Fibroblast of the aortic adventitia (primary cell): ENCODE data around the gene EPB41L3. TPM values are rescaled to one million over a fixed set of nuclear protein-coding genes. Genes with fewer than 3 reads are reported as not detected.
A peak's percentile ranks its signal among the peaks of the same experiment; 100 is the strongest.

Experiments used
- DNase-seq: peaks from one replicate; pipeline ENCODE4 v3.0.0-alpha.2; 2010; ENCODE audit warnings: low read depth
- H3K4me3 ChIP-seq: 2 replicates; pipeline ENCODE4 v1.5.1; 2011; ENCODE audit warnings: low read depth, mild to moderate bottlenecking, control low read depth, low read length, moderate library complexity
- CTCF ChIP-seq: IDR thresholded peaks from 2 replicates; pipeline ENCODE4 v1.5.1; 2011; ENCODE audit warnings: mild to moderate bottlenecking, low read length, control low read depth, inconsistent platforms; ENCODE audit not compliant: insufficient read depth
- total RNA-seq: library from RNA; depleted of rRNA; stranded (reverse); fragments of >200 nt; gene quantifications from 2 replicates; pipeline ENCODE4 v1.2.3, GENCODE V29; 2012; ENCODE audit warnings: low replicate concordance

The EPB41L3 gene
- total RNA-seq, 1 donor, result 28.0 TPM

- DNase-seq, result peak; percentile 69
- peak; percentile 73 for TF ChIP-seq CTCF
- no peak overlapping the region for H3K4me3 ChIP-seq
Observed at GRCh38 chr18:5546660-5547059, 2.9 kb upstream of the EPB41L3 start.

- H3K4me3 ChIP-seq, result peak overlapping the region; percentile 64
Observed at GRCh38 chr18:5543036-5543680, 639 bp downstream of the EPB41L3 start.

GRCh38 chr18:5542515-5543035 lies 1.2 kb downstream of the EPB41L3 start:
- H3K4me3 ChIP-seq, result peak overlapping the region; percentile 64
- DNase-seq, result peak; percentile 37
- TF ChIP-seq CTCF, result no peak

More at GRCh38 chr18:5543036-5543680, 639 bp downstream of the EPB41L3 start:
- no peak for DNase-seq
- no peak for TF ChIP-seq CTCF

GRCh38 chr18:5541644-5542043 lies 2.2 kb downstream of the EPB41L3 start:
- no peak overlapping the region for H3K4me3 ChIP-seq
- no peak for TF ChIP-seq CTCF
- DNase-seq, result no peak

GRCh38 chr18:5539391-5539790 lies 4.4 kb downstream of the EPB41L3 start:
- DNase-seq, result no peak
- no peak overlapping the region for H3K4me3 ChIP-seq
- TF ChIP-seq CTCF, result no peak

GRCh38 chr18:5538544-5538943 lies 5.3 kb downstream of the EPB41L3 start:
- no peak for TF ChIP-seq CTCF
- no peak for DNase-seq
- no peak overlapping the region for H3K4me3 ChIP-seq

- DNase-seq, result no peak
- TF ChIP-seq CTCF, result no peak
- no peak overlapping the region for H3K4me3 ChIP-seq
Observed at GRCh38 chr18:5537860-5538259, 5.9 kb downstream of the EPB41L3 start.
